Fibroblast of mammary gland (primary cell): Measurements from ENCODE around the gene VEGFA.

Source experiments
- DNase-seq: peaks from one replicate; pipeline ENCODE4 v3.0.0-alpha.2; 2010; ENCODE audit warnings: low read depth
- H3K4me3 ChIP-seq: 2 replicates; pipeline ENCODE4 v1.5.1; 2011; ENCODE audit warnings: low read depth, mild to moderate bottlenecking, low read length, moderate library complexity; ENCODE audit not compliant: control insufficient read depth
- CTCF ChIP-seq: conservative IDR thresholded peaks from 2 replicates; pipeline ENCODE4 v1.5.1; 2011; ENCODE audit warnings: low read depth, low read length, inconsistent platforms; ENCODE audit not compliant: control insufficient read depth, insufficient read depth

Gene VEGFA

GRCh38 chr6:43767553-43768505, 2.2 kb upstream of the VEGFA start:
- no peak for DNase-seq
- H3K4me3 ChIP-seq = no peak overlapping the region
- no peak for TF ChIP-seq CTCF

- TF ChIP-seq CTCF = no peak
- H3K4me3 ChIP-seq = no peak overlapping the region
- DNase-seq = no peak
These were observed 1.5 kb upstream of the VEGFA start for GRCh38 chr6:43768506-43768860.

GRCh38 chr6:43768983-43769525, 957 bp upstream of the VEGFA start:
- DNase-seq = peak; percentile 99
- TF ChIP-seq CTCF = no peak
- no peak overlapping the region for H3K4me3 ChIP-seq

- no peak for TF ChIP-seq CTCF
- peak overlapping the region; percentile 94 for H3K4me3 ChIP-seq
- DNase-seq = peak; percentile 60
These were observed 580 bp downstream of the VEGFA start for GRCh38 chr6:43770372-43771209.

DNA sequence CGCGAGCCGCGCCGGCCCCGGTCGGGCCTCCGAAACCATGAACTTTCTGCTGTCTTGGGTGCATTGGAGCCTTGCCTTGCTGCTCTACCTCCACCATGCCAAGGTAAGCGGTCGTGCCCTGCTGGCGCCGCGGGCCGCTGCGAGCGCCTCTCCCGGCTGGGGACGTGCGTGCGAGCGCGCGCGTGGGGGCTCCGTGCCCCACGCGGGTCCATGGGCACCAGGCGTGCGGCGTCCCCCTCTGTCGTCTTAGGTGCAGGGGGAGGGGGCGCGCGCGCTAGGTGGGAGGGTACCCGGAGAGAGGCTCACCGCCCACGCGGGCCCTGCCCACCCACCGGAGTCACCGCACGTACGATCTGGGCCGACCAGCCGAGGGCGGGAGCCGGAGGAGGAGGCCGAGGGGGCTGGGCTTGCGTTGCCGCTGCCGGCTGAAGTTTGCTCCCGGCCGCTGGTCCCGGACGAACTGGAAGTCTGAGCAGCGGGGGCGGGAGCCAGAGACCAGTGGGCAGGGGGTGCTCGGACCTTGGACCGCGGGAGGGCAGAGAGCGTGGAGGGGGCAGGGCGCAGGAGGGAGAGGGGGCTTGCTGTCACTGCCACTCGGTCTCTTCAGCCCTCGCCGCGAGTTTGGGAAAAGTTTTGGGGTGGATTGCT, 1.3 kb downstream of the VEGFA start:
- peak; percentile 42 for DNase-seq
- TF ChIP-seq CTCF = no peak
- H3K4me3 ChIP-seq = peak overlapping the region; percentile 94
